Progenitor cell of endocrine pancreas (in vitro differentiated cells): ENCODE results near the gene TINAGL1. TPM values are rescaled to one million over a fixed set of nuclear protein-coding genes. Genes with fewer than 3 reads are reported as not detected.

Source experiments
- DNase-seq: peaks from one replicate; pipeline ENCODE4 v3.0.0; 2021; ENCODE audit warnings: low spot score; ENCODE audit not compliant: unreplicated experiment
- H3K27ac Mint-ChIP-seq: 2 replicates; pipeline ENCODE4 v1.8.0; 2021; ENCODE audit warnings: mild to moderate bottlenecking, moderate library complexity, mixed read lengths
- H3K27me3 Mint-ChIP-seq: 2 replicates; pipeline ENCODE4 v1.8.0; 2021; ENCODE audit warnings: mixed read lengths
- H3K36me3 Mint-ChIP-seq: 2 replicates; pipeline ENCODE4 v1.8.0; 2022; ENCODE audit warnings: mixed read lengths; ENCODE audit not compliant: insufficient read depth
- H3K4me1 Mint-ChIP-seq: 2 replicates; pipeline ENCODE4 v1.8.0; 2021; ENCODE audit warnings: low read depth, mixed read lengths
- H3K4me3 Mint-ChIP-seq: 2 replicates; pipeline ENCODE4 v1.8.0; 2021; ENCODE audit warnings: low read depth, mild to moderate bottlenecking, moderate library complexity, mixed read lengths
- H3K9me3 Mint-ChIP-seq: 2 replicates; pipeline ENCODE4 v1.8.0; 2021; ENCODE audit warnings: low read depth, mixed read lengths
- total RNA-seq: library from RNA; stranded (reverse); gene quantifications from 2 replicates; pipeline ENCODE4 v1.2.1, GENCODE V29; 2021
- TF ChIP-seq, protein P1 (sequence below): fragments of 200-600 bp; sonication (generic); IDR thresholded peaks from one replicate; pipeline ENCODE4 v1.5.0; 2021; ENCODE audit warnings: antibody characterized with exemption, mild to moderate bottlenecking; ENCODE audit not compliant: unreplicated experiment

Gene TINAGL1
- total RNA-seq, 1 donor from 2014 or later = 2.6 TPM

GRCh38 chr1:31617916-31618746 is 41.8 kb downstream of the TINAGL1 start:
- DNase-seq = peak; percentile 69
- no peaks in the 10 kb centered on the region for H3K9me3 Mint-ChIP-seq
- peaks cover 42% of the 10 kb centered on the region for H3K27me3 Mint-ChIP-seq
- TF ChIP-seq, protein P1, sequence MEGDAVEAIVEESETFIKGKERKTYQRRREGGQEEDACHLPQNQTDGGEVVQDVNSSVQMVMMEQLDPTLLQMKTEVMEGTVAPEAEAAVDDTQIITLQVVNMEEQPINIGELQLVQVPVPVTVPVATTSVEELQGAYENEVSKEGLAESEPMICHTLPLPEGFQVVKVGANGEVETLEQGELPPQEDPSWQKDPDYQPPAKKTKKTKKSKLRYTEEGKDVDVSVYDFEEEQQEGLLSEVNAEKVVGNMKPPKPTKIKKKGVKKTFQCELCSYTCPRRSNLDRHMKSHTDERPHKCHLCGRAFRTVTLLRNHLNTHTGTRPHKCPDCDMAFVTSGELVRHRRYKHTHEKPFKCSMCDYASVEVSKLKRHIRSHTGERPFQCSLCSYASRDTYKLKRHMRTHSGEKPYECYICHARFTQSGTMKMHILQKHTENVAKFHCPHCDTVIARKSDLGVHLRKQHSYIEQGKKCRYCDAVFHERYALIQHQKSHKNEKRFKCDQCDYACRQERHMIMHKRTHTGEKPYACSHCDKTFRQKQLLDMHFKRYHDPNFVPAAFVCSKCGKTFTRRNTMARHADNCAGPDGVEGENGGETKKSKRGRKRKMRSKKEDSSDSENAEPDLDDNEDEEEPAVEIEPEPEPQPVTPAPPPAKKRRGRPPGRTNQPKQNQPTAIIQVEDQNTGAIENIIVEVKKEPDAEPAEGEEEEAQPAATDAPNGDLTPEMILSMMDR = peak; percentile 99
- H3K27ac Mint-ChIP-seq = no peak overlapping the region
- peaks cover 4% of the 10 kb centered on the region for H3K4me1 Mint-ChIP-seq
- H3K36me3 Mint-ChIP-seq = no peaks in the 10 kb centered on the region
- peak overlapping the region; percentile 55 for H3K4me3 Mint-ChIP-seq

GRCh38 chr1:31618916-31619846 is 42.9 kb downstream of the TINAGL1 start:
- Mint-ChIP-seq H3K27ac (peak overlapping the region; percentile 56), H3K9me3 (no peaks in the 10 kb centered on the region), H3K27me3 (peaks cover 42% of the 10 kb centered on the region), H3K4me1 (peaks cover 4% of the 10 kb centered on the region), H3K36me3 (no peaks in the 10 kb centered on the region), H3K4me3 (no peak overlapping the region)
- TF ChIP-seq, protein P1 = no peak
- DNase-seq = no peak

DNA sequence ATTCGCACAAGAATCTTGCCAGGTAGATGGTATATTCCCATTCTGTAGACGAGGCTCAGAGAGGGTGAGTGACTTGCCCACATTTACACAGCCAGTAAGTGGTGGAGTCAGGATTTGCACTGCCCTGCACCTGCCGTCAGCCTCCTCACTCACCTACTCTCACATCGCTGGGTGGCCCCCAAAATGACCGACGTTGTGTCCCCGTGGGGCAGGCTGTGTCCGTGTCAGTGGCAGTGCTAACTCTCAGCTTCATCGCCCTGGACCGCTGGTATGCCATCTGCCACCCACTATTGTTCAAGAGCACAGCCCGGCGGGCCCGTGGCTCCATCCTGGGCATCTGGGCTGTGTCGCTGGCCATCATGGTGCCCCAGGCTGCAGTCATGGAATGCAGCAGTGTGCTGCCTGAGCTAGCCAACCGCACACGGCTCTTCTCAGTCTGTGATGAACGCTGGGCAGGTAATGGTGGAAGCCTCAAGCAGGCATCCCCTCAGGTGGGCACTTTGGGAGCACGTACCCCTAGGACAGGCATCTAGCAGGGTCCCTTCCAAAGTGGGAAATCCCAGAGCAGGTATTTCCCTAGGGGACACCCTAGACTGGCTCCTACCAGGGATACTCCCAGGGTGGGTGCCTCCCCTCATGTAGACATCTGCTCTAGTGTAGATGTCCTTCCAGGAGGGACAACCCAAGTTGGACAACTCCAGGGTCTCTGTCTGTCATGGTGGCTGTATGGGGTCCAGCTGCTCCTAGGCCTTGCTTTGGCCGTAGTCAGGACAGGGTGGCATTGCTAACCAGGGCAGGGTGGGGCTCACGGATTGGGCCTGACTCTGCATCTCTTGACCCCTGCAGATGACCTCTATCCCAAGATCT is 44.5 kb downstream of the TINAGL1 start:
- Mint-ChIP-seq H3K27me3 (peaks cover 30% of the 10 kb centered on the region), H3K36me3 (no peaks in the 10 kb centered on the region)

DNA sequence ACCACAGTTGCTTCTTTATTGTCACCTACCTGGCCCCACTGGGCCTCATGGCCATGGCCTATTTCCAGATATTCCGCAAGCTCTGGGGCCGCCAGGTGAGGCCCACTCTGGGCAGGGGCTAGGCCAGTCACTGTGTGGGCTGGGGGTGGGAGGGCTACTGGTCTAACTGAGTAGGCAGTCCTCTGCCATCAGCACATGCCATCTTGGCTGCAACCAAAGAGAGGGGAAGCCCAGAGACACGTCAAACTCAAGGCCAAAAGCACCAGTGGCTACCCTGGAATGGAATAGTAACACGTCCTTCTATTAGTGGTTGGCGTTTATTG is 45.1 kb downstream of the TINAGL1 start:
- TF ChIP-seq, protein P1 = no peak
- Mint-ChIP-seq H3K4me1 (peaks cover 2% of the 10 kb centered on the region), H3K27ac (no peak overlapping the region), H3K27me3 (peaks cover 24% of the 10 kb centered on the region), H3K36me3 (no peaks in the 10 kb centered on the region), H3K4me3 (no peak overlapping the region), H3K9me3 (no peaks in the 10 kb centered on the region)
- no peak for DNase-seq

More for the DNA sequence above, 44.5 kb downstream of the TINAGL1 start:
- no peak overlapping the region for H3K27ac Mint-ChIP-seq
- H3K4me3 Mint-ChIP-seq = no peak overlapping the region
- DNase-seq = no peak
- H3K4me1 Mint-ChIP-seq = peaks cover 2% of the 10 kb centered on the region
- TF ChIP-seq, protein P1 = no peak
- H3K9me3 Mint-ChIP-seq = no peaks in the 10 kb centered on the region
